SJSA1 (cell line): Measurements from ENCODE around the gene LINGO3. TPM values are rescaled to one million over a fixed set of nuclear protein-coding genes. Genes with fewer than 3 reads are reported as not detected.

Experiments used
- DNase-seq, 2 experiments: peaks; one replicate each; pipeline ENCODE4 v3.0.0-alpha.2; 2015 to 2020; ENCODE audit warnings: low spot score in 2 of 2, low read depth in 1 of 2
- H3K27ac ChIP-seq: fragments of 250-450 bp; sonication (Bioruptor Pico); 2 replicates; pipeline ENCODE4 v1.5.1; 2020; ENCODE audit warnings: mild to moderate bottlenecking, moderate library complexity
- H3K27me3 ChIP-seq: fragments of 250-450 bp; sonication (Bioruptor Pico); replicated peaks from 2 replicates; pipeline ENCODE4 v1.5.1; 2020; ENCODE audit warnings: mild to moderate bottlenecking, moderate library complexity
- H3K36me3 ChIP-seq: fragments of 250-450 bp; sonication (Bioruptor Pico); 2 replicates; pipeline ENCODE4 v1.5.1; 2020; ENCODE audit warnings: mild to moderate bottlenecking
- H3K4me1 ChIP-seq: fragments of 250-450 bp; sonication (Bioruptor Pico); replicated peaks from 2 replicates; pipeline ENCODE4 v1.6.1; 2021; ENCODE audit warnings: mild to moderate bottlenecking
- H3K4me3 ChIP-seq: fragments of 250-450 bp; sonication (Bioruptor Pico); 2 replicates; pipeline ENCODE4 v1.5.1; 2020; ENCODE audit warnings: mild to moderate bottlenecking
- H3K9me3 ChIP-seq: fragments of 250-450 bp; sonication (Bioruptor Pico); replicated peaks from 2 replicates; pipeline ENCODE4 v1.5.1; 2020; ENCODE audit warnings: mild to moderate bottlenecking
- total RNA-seq: library from RNA; depleted of rRNA; stranded (reverse); fragments of >200 nt; shearing (Covaris generic); gene quantifications from 2 replicates; pipeline ENCODE4 v1.2.3, GENCODE V29; 2014

LINGO3 gene
- total RNA-seq, 1 experiment from 2014 or later = not detected

DNA sequence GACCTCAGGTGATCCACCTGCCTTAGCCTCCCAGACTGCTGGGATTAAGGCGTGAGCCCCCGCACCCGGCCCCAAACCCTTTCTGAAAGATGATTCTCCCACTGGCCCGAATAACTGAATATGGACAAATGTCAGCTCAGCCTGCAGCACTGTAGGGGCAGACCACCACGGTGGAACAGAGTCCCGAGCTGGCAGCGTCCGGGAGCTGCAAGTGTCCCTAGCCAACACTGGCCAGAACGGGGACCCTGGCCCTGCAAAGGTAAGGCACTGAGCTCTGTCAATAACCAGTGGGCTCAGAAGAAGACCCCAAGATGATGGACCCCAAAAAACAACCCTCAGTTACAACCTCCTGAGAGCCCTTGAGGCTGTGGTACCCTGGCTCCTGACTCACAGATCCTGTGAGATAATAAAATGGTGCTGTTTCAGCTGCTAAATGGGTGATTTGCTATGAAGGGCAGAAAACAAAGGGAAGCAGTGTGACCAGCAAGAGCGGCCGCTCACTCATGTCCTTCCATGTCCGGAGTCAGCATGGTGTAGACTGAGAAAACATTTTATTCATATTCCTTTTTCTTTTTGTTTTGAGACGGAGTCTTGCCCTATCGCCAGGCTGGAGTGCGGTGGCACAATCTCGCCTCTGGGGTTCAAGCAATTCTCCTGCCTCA is 18.9 kb upstream of the LINGO3 start:
- H3K36me3 ChIP-seq = peaks cover 56% of the 10 kb centered on the region
- H3K9me3 ChIP-seq = no peaks in the 10 kb centered on the region
- no peaks in the 10 kb centered on the region for H3K27me3 ChIP-seq
- no peak for DNase-seq
- H3K4me1 ChIP-seq = peaks cover 13% of the 10 kb centered on the region
- H3K4me3 ChIP-seq = no peak overlapping the region; the same call in 1 of the 2 replicates
- H3K27ac ChIP-seq = peak overlapping the region; percentile 79

DNA sequence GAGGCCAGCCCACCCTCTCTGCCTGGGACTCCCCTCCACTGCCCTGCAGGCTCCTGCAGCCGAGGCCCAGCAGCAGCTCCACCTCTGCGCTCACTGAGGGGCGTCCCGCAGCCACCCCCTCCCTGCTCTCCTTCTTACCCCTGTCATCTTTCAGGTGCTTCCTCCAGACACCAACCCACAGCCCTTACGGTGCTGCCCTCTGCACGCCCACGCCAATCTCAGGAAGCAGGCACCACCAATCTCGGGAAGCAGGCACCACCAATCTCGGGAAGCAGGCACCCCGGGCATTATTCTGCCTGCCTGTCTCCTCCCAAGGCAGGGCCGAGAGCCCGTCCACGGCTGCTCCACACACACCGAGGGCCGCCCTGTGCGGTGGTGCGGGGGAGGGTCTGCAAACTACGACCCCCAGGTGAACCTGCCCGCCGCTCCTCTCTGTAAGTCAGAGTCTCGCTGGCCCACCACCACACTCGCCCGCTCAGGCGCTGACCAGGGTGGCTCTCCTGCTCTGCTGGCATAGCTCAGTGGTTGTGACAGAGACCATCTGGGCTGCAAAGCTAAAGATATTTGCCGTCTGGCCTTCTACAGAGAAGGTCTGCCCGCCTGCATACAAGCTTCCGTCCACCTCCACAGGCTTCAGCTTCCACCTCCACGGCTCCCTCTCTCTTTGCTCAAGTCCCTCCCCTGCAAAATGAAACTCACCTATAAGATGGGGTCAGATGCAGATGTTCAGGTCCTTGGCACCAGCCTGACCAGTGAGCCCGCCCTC is 17.5 kb upstream of the LINGO3 start:
- no peaks in the 10 kb centered on the region for H3K27me3 ChIP-seq
- H3K4me3 ChIP-seq = no peak overlapping the region
- H3K36me3 ChIP-seq = peaks cover 67% of the 10 kb centered on the region
- no peaks in the 10 kb centered on the region for H3K9me3 ChIP-seq
- no peak overlapping the region for H3K27ac ChIP-seq
- DNase-seq = no peak
- peaks cover 13% of the 10 kb centered on the region for H3K4me1 ChIP-seq

DNA sequence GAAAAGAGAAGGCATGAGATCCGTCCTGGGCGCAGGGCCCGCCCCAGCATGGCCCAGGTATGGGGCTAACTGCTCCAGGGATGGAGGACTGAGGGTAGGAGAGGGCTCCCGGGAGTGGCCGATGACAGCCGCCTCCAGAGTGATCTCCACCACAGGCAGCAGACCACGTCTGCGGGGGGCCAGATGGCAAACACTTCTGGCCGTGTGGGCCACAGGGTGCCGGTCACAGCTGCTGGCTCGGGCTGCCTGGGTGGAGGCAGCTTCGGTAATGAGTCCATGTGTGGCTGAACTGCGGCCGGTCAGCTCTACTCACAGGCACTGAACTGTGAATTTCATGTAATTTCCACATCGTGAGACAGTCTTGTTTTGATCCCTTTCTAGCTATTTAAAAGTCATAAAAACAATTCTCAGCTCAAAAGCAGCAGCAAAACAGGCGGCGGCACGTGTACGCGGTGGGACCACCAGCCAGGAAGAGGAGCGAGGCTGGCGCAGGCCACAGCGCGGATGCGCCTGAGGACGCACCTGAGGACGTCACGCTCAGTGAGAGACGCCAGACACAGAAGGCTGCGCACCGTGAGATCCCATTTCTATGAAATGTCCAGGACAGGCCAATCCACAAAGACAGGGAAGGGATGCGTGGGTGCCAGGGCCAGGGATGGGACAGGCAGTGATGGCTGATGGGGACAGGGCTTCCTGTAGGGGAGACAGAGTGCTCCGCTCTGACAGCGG is 16.4 kb upstream of the LINGO3 start:
- peaks cover 67% of the 10 kb centered on the region for H3K36me3 ChIP-seq
- no peaks in the 10 kb centered on the region for H3K27me3 ChIP-seq
- H3K4me3 ChIP-seq = no peak overlapping the region
- no peak overlapping the region for H3K27ac ChIP-seq
- H3K4me1 ChIP-seq = peaks cover 10% of the 10 kb centered on the region
- DNase-seq = no peak
- H3K9me3 ChIP-seq = no peaks in the 10 kb centered on the region

DNA sequence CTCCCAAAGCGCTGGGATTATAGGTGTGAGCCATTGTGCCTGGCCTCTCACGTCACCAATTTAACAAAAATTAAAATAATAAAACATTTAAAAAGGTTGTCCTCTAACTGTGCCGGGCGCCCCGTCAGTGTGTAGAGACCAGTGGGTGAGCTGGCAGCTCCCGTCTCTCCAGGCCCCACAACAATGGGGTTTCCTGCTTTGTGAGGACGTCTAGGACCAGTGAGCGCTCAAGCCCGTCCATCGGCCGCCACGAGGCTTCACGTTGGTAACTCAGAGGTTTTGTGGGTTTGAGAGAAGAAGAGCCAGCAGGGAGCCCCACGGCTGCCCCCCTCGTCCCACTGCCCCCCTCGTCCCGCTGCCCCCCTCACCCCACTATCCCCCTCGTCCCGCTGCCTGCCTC is 15.8 kb upstream of the LINGO3 start:
- no peak for DNase-seq
- Histone ChIP-seq H3K27ac (no peak overlapping the region), H3K4me3 (no peak overlapping the region), H3K36me3 (peaks cover 65% of the 10 kb centered on the region), H3K4me1 (peaks cover 7% of the 10 kb centered on the region), H3K27me3 (no peaks in the 10 kb centered on the region), H3K9me3 (no peaks in the 10 kb centered on the region)

DNA sequence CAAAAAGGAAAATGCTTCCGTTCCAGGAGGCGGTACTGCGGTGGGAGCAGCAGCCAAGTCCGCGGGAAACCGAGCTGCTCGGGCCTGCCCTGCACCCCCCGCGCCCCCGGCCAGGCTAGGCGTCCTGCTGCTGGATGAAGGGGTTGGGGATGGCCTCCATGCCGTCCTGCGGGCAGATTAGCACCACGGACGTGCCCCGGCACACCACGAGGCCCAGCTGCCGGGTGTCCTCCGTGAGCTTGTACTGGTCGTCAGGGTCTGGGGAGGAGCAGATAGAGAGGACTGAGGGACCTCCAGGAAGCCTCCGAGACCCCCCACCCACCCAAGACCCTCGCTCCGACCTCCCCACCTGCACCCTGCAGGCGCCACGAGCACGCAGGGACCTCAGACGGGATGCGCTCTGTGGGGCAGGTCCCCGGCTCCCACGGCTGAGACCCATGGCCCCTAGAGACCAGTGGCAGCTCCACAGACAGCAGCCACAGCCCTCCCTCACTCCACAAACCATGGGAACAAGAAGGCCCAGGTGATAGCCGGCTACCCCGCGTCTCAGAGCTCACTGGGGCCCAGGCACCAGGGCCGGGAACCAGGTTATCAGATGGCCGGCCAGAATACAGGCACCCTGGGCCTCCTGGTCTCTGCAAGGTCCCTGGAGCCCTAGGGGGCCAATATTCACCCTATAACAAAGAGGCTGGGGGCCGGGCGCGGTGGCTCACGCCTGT is 13.8 kb upstream of the LINGO3 start:
- no peaks in the 10 kb centered on the region for H3K27me3 ChIP-seq
- no peak overlapping the region for H3K27ac ChIP-seq
- H3K9me3 ChIP-seq = no peaks in the 10 kb centered on the region
- no peaks in the 10 kb centered on the region; the same call in 1 of the 2 replicates for H3K4me1 ChIP-seq
- peaks cover 52% of the 10 kb centered on the region for H3K36me3 ChIP-seq
- no peak for DNase-seq
- no peak overlapping the region for H3K4me3 ChIP-seq

DNA sequence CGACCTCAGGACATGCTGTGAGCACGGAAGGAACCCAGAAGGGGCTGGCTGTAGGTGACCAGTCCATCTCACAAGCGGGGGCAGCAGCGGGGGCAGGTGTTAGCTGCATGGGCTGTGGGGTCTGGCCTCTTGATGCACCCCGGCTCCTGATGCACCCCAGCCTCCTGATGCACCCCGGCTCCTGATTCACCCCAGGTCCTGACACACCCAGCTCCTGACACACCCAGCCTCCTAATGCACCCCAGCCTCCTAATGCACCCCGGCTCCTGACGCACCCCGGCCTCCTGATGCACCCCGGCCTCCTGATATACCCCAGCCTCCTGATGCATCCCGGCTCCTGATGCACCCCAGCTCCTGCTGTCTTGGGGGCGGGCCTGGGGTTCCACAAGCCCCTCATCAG is 13.0 kb upstream of the LINGO3 start:
- peaks cover 44% of the 10 kb centered on the region for H3K36me3 ChIP-seq
- H3K27ac ChIP-seq = no peak overlapping the region
- no peaks in the 10 kb centered on the region for H3K27me3 ChIP-seq
- no peak for DNase-seq
- H3K9me3 ChIP-seq = peaks cover 2% of the 10 kb centered on the region; the same call in 1 of the 2 replicates
- H3K4me3 ChIP-seq = no peak overlapping the region
- no peaks in the 10 kb centered on the region for H3K4me1 ChIP-seq

DNA sequence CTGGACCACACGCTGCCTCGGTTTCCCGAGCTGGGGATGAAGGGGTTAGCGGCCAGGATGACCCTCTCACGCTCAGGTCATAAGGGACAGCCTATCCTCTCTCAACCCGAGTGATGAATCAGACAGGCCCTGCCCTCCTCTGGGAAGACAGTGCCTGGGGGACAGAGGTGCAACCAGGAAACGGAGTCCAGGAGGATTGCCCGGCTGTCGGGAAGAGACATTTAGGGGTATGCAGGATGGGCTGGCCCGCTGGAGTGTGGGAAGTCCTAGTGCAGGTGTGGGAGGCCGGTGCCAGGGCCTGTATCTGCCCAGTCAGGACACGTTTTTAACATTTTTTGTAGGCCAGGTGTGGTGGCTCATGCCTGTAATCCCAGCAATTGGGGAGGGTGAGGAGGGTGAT is 12.1 kb upstream of the LINGO3 start:
- DNase-seq = no peak
- H3K36me3 ChIP-seq = peaks cover 38% of the 10 kb centered on the region

DNA sequence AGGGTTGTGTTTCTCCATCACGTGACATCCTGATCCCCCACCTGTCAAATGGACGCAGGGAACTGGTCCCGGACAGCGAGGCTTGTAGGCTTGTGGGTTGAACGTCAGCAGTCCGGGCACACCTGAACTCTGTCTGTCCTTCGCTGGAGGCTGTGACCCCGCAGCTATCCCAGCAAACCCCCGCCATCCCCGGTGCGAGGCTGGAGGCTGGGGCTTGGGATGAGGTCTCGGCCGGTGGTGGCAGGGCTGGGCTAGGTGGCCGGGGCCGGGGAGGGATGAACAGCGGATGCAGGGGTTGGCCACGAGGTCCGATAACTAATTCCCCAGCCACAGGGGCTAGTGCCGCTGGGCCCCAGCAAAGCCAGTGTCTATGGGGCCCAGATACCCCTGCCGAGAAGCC is 11.6 kb upstream of the LINGO3 start:
- no peaks in the 10 kb centered on the region for H3K4me1 ChIP-seq
- H3K27me3 ChIP-seq = no peaks in the 10 kb centered on the region; the same call in 1 of the 2 replicates
- H3K36me3 ChIP-seq = peaks cover 33% of the 10 kb centered on the region
- DNase-seq = no peak
- H3K27ac ChIP-seq = no peak overlapping the region
- H3K4me3 ChIP-seq = no peak overlapping the region
- peaks cover 15% of the 10 kb centered on the region for H3K9me3 ChIP-seq

More for the DNA sequence above, 12.1 kb upstream of the LINGO3 start:
- Histone ChIP-seq H3K4me1 (no peaks in the 10 kb centered on the region), H3K9me3 (peaks cover 11% of the 10 kb centered on the region), H3K27me3 (no peaks in the 10 kb centered on the region; the same call in 1 of the 2 replicates), H3K27ac (no peak overlapping the region), H3K4me3 (no peak overlapping the region)

DNA sequence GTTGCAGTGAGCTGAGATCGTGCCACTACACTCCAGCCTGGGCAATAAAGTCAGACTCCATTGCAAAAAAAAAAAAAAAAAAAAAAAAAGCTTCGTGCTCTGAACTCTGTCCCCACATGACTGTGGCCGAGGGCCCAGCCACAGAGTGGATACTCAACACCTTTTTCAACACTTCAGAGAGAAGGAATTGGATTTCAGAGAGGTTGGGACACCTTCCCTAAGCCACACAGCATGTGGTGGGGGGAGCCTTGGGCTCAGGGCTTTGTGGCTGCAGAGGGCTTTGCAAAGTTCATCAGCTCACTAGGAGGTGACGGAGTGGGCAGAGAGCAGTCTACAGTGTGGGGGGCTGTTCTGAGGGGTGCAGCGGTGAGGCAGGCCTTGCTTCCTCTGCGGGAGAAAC is 11.0 kb upstream of the LINGO3 start:
- peaks cover 27% of the 10 kb centered on the region for H3K36me3 ChIP-seq
- no peak for DNase-seq

DNA sequence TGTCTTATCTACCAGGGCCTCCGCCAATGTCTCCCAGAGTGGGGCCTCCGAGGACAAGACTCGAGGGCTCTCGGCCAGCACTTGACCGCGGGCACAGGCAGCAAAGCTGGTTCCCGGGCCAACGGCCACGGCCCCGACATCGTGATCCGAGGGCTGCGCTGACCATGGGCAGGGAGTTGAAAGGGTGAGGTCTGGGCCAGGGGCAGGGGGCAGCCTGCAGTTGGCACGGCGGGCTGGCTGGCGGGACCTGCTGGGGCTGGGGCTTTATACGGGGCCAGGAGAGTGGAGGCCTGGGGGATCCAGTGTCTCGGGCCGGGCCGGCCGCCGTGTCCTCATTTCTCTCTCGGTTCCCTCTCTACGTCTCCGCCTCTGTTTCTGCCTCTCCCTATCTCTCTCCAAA is 9.8 kb upstream of the LINGO3 start:
- no peak for DNase-seq
- H3K4me3 ChIP-seq = no peak overlapping the region
- peaks cover 15% of the 10 kb centered on the region for H3K9me3 ChIP-seq
- peaks cover 17% of the 10 kb centered on the region for H3K36me3 ChIP-seq
- peaks cover 5% of the 10 kb centered on the region; the same call in 1 of the 2 replicates for H3K27me3 ChIP-seq
- no peak overlapping the region for H3K27ac ChIP-seq
- no peaks in the 10 kb centered on the region for H3K4me1 ChIP-seq

More for the DNA sequence above, 11.0 kb upstream of the LINGO3 start:
- Histone ChIP-seq H3K27me3 (peaks cover 4% of the 10 kb centered on the region; the same call in 1 of the 2 replicates), H3K9me3 (peaks cover 15% of the 10 kb centered on the region), H3K4me3 (no peak overlapping the region), H3K4me1 (no peaks in the 10 kb centered on the region), H3K27ac (no peak overlapping the region)

DNA sequence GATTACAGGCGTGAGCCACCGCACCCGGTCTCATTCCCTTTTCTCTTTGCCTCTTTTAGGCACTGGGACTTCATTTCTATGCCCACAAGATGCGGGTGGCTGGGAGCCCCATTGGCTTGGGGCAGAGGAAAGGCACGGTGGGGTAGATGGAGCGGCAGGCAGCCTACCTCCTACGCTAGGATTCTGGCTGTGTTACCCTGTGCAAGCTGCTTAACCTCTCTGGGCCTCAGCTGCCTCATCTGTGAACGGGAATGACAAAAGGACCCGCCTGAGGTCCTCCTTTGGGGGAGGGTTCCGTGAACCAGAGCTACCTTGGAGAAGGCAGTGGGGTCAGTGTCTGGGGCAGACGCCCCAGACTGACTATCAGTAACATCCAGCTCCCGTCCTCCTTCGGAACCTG is 9.3 kb upstream of the LINGO3 start:
- no peak for DNase-seq
- Histone ChIP-seq H3K27ac (no peak overlapping the region), H3K9me3 (peaks cover 15% of the 10 kb centered on the region), H3K4me3 (no peak overlapping the region), H3K27me3 (peaks cover 7% of the 10 kb centered on the region), H3K36me3 (peaks cover 13% of the 10 kb centered on the region), H3K4me1 (no peaks in the 10 kb centered on the region)

DNA sequence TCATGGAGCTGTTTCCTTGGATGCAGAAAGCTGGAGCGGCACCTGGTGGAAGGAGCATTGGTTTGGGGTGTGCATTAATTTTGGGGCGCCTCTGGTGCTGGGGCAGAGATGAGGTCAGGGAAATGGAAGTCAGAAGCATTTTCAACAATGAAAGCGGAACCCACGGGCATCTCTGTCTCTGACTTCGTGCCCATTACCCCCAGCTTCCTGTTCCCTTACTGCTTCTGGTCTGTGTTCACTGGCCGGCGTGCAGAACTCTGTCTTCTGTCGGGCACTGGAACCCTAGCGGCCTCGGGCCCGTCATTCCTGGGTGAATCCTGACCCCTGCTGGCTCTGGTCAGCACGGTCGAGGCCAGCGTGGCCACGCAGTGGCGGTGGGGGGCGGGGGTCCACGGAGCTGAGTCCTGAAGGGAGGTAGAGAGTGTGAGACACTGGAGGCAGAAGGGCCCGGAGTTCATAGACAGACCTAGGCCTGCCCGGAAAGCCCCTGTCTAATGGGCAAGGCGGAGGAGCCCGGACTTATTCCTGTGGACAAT is 7.9 kb upstream of the LINGO3 start:
- peaks cover under 1% of the 10 kb centered on the region for H3K36me3 ChIP-seq
- H3K9me3 ChIP-seq = peaks cover 15% of the 10 kb centered on the region
- no peak for DNase-seq
- peaks cover 10% of the 10 kb centered on the region for H3K27me3 ChIP-seq
- no peak overlapping the region for H3K27ac ChIP-seq
- no peak overlapping the region for H3K4me3 ChIP-seq
- H3K4me1 ChIP-seq = no peaks in the 10 kb centered on the region

DNA sequence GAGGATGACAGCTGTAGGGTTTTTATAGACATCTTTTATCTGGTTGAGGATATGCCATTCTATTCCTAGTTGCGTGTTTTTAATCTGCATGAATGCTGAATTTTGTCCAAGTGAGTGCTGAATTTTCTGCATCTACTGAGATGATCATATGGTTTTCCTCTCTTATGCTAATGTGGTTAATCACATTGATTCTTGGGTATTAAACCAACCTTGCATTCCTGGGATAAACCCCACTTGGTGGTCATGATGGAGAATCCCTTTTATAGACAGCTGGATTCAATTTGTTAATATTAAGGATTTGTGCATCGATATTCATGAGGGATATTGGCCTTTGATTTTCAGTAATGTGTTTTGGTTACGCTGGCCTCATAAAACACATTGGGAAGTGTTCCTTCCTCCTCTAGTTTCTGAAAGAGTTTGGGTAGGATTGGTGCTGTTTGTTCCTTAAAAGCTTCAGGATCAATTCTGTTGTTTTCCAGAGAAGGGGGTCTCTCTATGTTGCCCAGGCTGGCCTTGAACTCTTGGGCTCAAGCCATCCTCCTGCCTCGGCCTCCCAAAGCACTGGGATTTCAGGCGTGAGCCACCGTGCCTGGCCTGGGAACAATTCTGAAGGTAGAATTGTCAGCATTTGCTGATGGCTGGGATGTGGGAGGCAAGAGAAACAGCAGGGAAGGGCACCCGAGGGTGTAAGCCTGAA is 7.3 kb upstream of the LINGO3 start:
- Histone ChIP-seq H3K27me3 (peaks cover 10% of the 10 kb centered on the region), H3K9me3 (peaks cover 15% of the 10 kb centered on the region), H3K27ac (no peak overlapping the region), H3K4me3 (no peak overlapping the region), H3K4me1 (no peaks in the 10 kb centered on the region), H3K36me3 (no peaks in the 10 kb centered on the region)
- DNase-seq = no peak
